Measurements from ENCODE around the gene CSNK1G3. TPM values are rescaled to one million over a fixed set of nuclear protein-coding genes. Genes with fewer than 3 reads are reported as not detected.

The CSNK1G3 gene
- total RNA-seq, 1 experiment from 2014 or later, result 51.1 TPM

GRCh38 chr5:123527190-123527589, 15.2 kb downstream of the CSNK1G3 start:
- no peaks in the 10 kb centered on the region for H3K4me1 ChIP-seq (ENCODE audit: control insufficient read depth in 1 of 2, insufficient read depth in 2 of 2, low read length in 2 of 2)
- ATAC-seq (no peak), DNase-seq (ENCODE audit: low read depth, low spot score) (no peak)
- H4K20me1 ChIP-seq (ENCODE audit: insufficient read depth), result peaks cover 10% of the 10 kb centered on the region; the same call in 1 of the 2 replicates
- CTCF ChIA-PET, result no interaction called here
- H3K79me2 ChIP-seq (ENCODE audit: insufficient read depth, low read length), result peaks cover 91% of the 10 kb centered on the region
- H3K9me3 ChIP-seq (ENCODE audit: control insufficient read depth in 1 of 2, insufficient read depth in 1 of 2, low read depth in 1 of 2, low read length in 2 of 2), result no peaks in the 10 kb centered on the region
- TF ChIP-seq FOSL1 (IDR thresholded peaks at IDR 0.05; ENCODE audit: low read depth) (no peak), YY1 (IDR thresholded peaks at IDR 0.05; ENCODE audit: extremely low read depth, insufficient replicate concordance, low read depth, low read length) (no peak), TCF7L2 (IDR thresholded peaks at IDR 0.05; ENCODE audit: borderline replicate concordance, extremely low read depth, insufficient read depth, insufficient read length) (no peak), EZH2 (IDR thresholded peaks at IDR 0.05) (no peak), EGR1 (IDR thresholded peaks at IDR 0.05; ENCODE audit: low read depth) (no peak), REST (IDR thresholded peaks at IDR 0.05; ENCODE audit: low read depth) (no peak)
- TF ChIP-seq, protein P1, sequence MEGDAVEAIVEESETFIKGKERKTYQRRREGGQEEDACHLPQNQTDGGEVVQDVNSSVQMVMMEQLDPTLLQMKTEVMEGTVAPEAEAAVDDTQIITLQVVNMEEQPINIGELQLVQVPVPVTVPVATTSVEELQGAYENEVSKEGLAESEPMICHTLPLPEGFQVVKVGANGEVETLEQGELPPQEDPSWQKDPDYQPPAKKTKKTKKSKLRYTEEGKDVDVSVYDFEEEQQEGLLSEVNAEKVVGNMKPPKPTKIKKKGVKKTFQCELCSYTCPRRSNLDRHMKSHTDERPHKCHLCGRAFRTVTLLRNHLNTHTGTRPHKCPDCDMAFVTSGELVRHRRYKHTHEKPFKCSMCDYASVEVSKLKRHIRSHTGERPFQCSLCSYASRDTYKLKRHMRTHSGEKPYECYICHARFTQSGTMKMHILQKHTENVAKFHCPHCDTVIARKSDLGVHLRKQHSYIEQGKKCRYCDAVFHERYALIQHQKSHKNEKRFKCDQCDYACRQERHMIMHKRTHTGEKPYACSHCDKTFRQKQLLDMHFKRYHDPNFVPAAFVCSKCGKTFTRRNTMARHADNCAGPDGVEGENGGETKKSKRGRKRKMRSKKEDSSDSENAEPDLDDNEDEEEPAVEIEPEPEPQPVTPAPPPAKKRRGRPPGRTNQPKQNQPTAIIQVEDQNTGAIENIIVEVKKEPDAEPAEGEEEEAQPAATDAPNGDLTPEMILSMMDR (IDR thresholded peaks at IDR 0.05 in 2 of 3, conservative IDR thresholded peaks at IDR 0.05 in 1 of 3; ENCODE audit: borderline replicate concordance in 1 of 3, insufficient read depth in 1 of 3, low read depth in 2 of 3, low read length in 2 of 3), result no peak
- RAD21 ChIA-PET (ENCODE audit: low non-redundant PET in 1 of 2, low total read pairs in 2 of 2, uncharacterized antibody in 2 of 2, unreplicated experiment in 2 of 2), result no interaction called here
- intact Hi-C loops (cut with micrococcal nuclease), result no loop called here
- no peak overlapping the region for H3K4me2 ChIP-seq (ENCODE audit: low read length)
- no peak overlapping the region for H3K27ac ChIP-seq (ENCODE audit: low read depth, low read length)
- POLR2A ChIA-PET, result no interaction called here
- no peak overlapping the region for H2AFZ ChIP-seq (ENCODE audit: low read depth, low read length, poor library complexity, severe bottlenecking)
- H3K9me2 ChIP-seq (ENCODE audit: insufficient read depth), result no peaks in the 10 kb centered on the region
- no TSS peak for BruUV-seq (replicated peaks)
- no peaks in the 10 kb centered on the region for H3K36me3 ChIP-seq (ENCODE audit: control insufficient read depth in 1 of 2, insufficient read depth in 2 of 2, low read length in 2 of 2)
- no peaks in the 10 kb centered on the region for H3K27me3 ChIP-seq (ENCODE audit: insufficient read depth, low read length)
- no peak overlapping the region for H3K4me3 ChIP-seq (replicated peaks in 1 of 2; ENCODE audit: low read depth in 1 of 2, low read length in 2 of 2)
- H3K9ac ChIP-seq (ENCODE audit: low read length), result no peak overlapping the region

Data from HCT116 (cell line).